ENCODE data around the gene KCNG1.

KCNG1 gene

DNA sequence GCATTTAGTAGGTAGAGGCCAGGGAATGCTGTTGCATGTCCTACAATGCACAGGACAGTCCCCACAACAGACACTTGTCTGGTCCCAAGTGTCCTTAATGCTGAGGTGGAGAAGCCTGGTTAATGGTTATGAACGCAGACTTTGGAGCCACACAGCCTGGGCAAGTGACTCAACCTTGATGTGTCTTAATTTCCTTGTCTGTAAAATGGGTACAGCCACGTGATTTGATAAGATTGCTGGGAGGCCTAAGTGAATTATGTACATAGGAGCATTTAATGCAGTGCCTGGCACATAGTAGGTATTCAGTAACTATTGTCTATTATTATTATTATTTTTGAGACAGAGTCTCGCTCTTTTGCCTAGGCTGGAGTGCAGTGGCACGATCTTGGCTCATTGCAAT, 11.4 kb downstream of the KCNG1 start:
- no peak for DNase-seq (ENCODE audit: low spot score)

DNA sequence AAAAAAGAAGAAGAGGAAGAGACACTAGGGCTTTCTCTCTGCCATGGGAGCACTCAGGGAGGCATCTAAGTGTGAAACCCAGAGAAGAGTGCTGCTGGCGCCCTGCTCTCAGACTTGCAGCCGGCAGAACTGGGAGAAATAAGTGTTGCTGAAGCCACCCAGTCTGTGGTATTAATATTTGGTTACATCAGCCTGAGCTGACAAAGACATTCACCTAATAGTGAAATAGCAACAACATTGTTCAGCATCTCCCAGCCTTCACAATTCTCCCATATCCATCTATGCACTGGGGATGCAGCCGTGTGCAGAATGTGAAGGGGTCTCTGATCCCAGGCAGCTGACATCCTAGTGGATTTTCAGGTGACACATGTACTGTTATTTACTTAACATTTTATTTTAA, 12.0 kb downstream of the KCNG1 start:
- no peak for DNase-seq (ENCODE audit: low spot score)

GRCh38 chr20:51010043-51010365, 12.9 kb downstream of the KCNG1 start:
- no peak for DNase-seq (ENCODE audit: low spot score)

DNA sequence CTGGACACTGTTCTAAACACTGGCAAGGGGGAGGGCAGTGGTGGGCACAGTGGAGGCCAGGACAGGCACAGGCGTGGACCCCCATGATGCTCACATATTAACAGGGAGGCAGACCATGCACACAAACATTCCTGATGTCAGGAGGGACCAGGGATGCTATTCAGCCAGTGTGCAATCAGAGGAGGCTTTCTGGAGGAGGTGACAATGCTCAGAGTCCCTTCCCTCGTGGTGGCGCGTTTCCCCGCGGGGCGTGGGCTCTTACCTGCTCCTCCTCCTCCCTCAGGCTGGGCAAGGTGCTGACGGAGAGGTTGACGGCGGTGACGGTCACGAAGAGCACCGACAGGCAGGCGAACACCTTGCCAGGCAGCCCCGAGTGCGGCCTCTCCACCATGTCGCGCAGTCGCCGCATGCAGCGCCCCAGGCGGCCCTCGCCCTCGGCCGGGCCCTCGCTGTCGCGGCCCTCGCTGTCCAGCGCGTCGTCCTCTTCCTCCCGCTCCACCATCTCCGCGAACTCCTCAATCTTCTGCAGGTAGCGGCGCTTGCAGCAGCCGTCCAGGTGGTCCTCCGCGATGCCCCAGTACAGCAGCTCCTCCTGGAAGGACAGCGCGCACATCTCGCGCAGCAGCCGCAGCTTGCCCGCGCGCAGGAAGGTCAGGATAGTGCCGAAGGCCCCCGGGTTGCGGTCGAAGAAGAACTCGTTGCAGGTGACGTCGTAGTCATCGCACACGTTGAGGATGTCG, 13.4 kb downstream of the KCNG1 start:
- DNase-seq (ENCODE audit: low spot score), result no peak

GRCh38 chr20:51008718-51009117, 14.2 kb downstream of the KCNG1 start:
- DNase-seq (ENCODE audit: low spot score), result no peak

- no peak for DNase-seq (ENCODE audit: low spot score)
These were observed 17.7 kb downstream of the KCNG1 start for GRCh38 chr20:51005214-51005613.

- no peak for DNase-seq (ENCODE audit: low spot score)
These were observed 18.1 kb downstream of the KCNG1 start for GRCh38 chr20:51004781-51005180.

DNA sequence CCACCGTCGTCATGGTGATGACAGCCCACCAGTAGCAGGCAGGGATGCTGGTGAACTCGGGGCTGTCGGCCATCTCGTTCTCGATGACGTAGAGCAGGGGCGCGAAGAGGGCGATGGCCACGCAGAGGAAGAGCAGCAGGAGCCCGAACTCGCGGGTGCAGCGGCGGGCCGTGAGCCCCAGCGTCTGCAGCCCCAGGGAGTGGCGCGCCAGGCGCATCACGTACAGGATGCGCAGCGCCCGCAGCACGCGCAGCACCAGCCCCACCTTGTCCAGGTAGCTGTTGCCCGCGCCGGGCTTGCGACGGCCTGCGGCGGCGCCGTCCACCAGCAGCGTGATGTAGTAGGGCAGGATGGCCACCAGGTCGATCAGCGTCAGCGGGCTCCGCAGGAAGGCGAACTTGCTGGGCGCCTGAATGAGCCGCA, 18.6 kb downstream of the KCNG1 start:
- DNase-seq (ENCODE audit: low spot score), result no peak

GRCh38 chr20:51003753-51004152, 19.2 kb downstream of the KCNG1 start:
- no peak for DNase-seq (ENCODE audit: low spot score)

GRCh38 chr20:51002633-51003032, 20.3 kb downstream of the KCNG1 start:
- no peak for DNase-seq (ENCODE audit: low spot score)

GRCh38 chr20:51001430-51002265, 21.3 kb downstream of the KCNG1 start:
- no peak for DNase-seq (ENCODE audit: low spot score)

DNA sequence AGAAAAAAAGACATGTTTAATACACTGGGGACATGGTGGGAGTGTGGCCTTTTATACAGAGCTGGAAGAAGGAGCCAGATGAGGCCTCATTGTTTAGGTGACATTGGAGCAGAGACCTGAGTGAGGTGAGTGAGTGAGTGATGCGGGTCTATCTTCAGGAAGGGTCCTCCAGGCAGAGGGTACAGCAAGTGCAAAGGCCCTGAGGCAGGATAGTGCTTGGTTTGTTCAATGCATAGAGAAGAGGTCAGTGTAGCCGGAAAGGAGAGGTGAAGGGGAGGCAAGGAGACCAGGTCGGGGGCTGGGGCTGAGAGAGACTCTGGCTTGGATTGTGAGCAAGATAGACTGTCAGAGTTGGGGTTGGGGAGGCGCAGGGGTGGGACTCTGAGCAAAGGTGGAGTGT, 23.6 kb downstream of the KCNG1 start:
- DNase-seq (ENCODE audit: low spot score), result no peak

- no peak for DNase-seq (ENCODE audit: low spot score)
These were observed 25.7 kb downstream of the KCNG1 start for GRCh38 chr20:50996901-50997865.

DNA sequence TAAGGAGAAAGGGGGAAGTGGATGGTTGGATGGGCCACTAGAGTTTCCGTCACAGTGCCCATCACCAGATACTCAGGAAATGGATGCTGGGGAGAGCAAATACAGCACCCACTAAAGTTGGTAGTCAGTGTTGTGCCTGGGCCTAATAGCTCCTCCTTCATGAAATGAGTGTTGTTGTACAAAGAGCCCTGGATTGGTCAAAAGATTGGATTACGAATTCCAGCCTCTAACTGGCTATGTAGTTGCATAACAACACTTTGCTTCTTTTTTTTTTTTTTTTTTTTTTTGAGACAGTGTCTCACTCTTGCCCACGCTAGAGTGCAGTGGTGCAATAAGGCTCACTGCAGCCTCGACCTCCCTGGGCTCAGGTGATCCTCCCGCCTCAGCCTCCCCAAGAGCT, 27.4 kb downstream of the KCNG1 start:
- no peak for DNase-seq (ENCODE audit: low spot score)

DNA sequence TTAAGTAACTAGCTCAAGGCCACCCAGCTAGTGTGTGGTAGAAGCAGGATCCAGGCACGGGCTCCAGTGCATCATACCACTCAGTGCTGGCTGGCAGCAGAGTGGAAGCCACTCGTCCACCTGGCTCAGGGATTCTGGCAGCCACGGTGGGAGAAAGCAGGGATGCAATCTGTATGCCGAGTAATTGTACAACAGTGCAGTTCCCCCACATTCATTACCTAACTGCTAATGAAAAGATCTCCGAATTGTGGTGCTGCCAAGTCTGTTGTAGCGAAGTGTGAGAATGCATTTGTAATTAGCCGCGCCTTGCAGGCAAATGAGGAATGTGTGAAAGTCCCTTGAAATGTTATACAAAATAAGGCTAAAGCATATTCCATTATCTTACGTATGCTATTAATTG, 29.0 kb downstream of the KCNG1 start:
- DNase-seq (ENCODE audit: low spot score), result no peak

DNA sequence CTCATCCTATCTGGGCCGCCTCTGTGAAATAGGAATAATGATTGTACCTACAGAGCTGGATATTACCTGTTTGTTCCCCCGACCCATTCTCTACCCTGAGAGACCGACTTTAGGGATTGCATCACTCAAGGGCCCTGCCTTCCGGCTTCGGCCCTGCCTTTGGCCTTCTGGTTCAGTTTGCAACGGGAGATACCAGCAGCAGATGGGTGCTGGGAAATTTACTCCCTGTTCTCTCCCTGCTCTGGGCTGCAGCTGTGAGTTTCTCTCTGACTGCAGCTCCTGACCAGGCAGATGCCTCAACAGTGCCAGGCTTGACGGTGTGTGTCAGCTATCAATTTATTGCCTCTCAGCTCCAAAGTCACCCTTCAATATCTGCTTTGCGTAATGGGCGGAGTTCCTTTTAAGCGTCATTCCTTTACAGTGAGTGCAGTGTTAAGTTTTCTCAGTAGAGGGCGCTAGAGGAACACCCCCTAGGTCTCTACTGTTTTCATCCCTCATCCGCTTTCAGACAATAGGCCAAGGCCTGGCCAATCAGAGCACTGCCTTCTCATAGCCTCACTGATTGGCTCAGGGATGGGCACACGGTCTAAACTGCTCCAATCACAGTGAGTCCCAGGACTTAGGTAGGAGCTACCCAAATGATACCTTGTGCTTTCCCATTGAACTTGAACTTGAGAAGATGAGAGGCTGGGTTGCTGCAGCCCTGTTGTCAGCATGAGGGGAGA, 30.0 kb downstream of the KCNG1 start:
- no peak for DNase-seq (ENCODE audit: low spot score)

- no peak for DNase-seq (ENCODE audit: low spot score)
These were observed 30.6 kb downstream of the KCNG1 start for GRCh38 chr20:50992336-50992732.

DNA sequence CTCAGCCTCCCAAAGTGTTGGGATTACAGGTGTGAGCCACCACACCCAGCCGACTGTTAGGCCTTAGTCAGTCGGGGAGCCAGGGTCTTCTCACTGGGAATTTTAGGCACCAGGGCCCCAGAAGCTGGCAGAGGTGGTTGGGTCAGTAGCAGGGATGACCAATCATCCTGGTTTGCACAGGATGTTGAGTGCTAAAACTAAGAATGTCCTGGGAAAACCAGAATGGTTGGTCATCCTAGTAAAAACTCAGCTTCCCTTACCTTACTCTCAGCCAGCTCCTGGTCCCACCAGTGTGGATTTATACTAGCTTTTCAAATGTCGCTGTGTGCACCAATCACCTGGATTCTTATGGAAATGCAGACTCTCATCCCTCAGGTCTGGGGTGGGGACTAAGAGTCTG, 31.8 kb downstream of the KCNG1 start:
- no peak for DNase-seq (ENCODE audit: low spot score)

DNA sequence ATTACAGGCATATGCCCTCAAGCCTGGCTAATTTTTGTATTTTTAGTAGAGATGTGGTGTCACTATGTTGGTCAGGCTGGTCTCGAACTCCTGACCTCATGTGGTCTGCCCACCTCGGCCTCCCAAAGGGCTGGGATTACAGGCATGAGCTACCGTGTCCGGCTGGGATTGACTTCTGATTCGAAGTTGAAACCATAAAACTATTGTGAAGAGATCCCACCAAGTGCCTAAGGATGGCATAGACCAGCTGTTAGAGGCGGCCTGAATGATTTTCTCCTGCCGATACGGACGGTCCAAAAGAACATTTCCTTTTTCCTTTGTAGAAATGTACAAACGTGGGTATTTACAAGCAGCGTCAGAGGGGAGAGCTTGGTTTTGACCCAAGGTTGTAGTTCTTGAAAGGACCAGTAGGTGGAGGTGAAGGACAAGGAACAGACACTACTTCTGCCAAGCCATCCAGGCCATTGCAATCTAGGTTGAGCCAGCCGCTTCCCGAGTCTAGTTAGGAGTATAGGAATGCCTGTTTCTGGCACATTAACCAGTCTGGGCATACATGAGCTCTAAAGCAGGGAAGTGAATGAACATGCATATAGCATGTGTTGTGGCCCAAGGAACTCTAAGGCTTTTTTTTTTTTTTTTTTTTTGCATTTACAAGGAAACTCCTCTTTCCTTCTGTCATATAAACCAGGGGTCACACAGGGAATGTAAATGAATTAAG, 35.3 kb downstream of the KCNG1 start:
- no peak for DNase-seq (ENCODE audit: low spot score)

GRCh38 chr20:50983321-50983720, 39.6 kb downstream of the KCNG1 start:
- DNase-seq (ENCODE audit: low spot score), result no peak

DNA sequence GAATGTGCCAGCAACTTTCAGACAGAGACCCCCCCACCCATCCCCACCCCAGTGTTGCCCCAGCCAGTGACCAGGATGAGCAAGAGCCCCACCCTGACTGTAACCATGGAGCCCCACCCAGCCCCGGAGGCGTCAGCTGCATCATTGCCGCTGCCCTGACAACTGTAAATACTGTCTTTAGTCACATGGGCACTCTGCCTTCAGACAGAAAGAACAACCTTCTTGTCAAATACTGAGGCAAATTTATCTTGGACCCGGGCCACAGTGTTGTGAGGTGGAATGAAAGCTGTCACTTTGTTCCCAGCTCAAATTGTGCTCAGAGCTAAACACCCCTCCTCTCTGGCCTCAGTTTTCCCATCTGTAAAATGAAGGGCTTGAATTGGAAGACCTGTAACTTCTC, 40.5 kb downstream of the KCNG1 start:
- no peak for DNase-seq (ENCODE audit: low spot score)
